HS-27A (cell line): ENCODE measurements around the gene R3HDM4.
"Not testable (repeated sequence)": the region's sequence is repeated elsewhere in the genome, so short reads cannot be mapped to it uniquely, and the experiment has no call there.

ENCODE experiments used
- DNase-seq: peaks from one replicate; pipeline ENCODE4 v3.0.0-alpha.2; 2012; ENCODE audit warnings: low read depth, missing footprints

Gene R3HDM4

DNA sequence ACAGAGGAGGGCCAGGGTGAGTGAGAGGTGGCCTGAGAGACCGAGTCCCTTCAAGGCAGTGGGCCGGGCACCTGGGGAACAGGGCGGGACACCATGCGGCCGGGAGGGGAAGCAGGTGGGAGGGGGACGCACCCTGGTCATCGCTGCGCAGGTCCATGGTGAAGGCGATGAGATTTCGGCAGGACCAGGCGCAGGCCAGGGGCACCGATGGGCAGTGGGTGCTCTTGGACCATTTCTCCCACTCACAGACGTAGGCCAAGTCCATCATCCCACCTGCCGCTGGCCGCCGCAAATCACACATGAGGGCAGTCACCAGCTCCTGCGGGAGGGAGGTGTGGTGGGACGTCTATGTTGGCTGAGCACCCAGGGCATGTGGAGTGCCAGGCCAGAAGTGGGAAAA, 22.2 kb downstream of the R3HDM4 start:
- no peak for DNase-seq

DNA sequence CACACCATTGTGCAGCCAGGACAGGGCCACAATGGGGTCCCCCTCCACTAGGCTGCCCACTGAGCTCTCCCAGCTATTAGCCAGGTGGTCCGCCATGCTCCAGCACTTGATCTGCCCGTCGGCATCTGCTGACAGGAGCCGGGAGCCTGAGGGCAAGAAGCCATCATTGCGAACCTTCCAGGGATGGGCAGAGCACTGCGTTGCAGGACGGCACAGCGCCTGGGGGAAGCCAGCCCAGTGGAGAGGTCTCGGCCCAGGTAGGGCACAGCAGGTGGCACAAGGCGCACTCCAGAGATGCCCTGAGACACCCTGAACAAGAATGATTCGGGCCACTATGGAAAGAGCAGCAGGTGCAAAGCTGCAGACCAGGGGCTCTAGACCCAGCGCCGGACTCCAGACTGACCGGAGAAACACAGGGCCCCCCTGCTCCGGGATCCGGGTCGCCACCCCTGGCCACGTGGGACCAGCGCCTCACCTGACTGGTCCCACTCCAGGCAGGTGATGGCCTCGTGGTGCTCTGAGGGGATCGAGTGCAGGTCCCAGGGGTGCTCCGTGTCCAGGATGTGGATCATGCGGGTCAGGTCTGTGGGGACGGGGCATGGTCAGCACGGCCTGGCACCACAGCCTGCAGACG, 23.2 kb downstream of the R3HDM4 start:
- no peak for DNase-seq

DNA sequence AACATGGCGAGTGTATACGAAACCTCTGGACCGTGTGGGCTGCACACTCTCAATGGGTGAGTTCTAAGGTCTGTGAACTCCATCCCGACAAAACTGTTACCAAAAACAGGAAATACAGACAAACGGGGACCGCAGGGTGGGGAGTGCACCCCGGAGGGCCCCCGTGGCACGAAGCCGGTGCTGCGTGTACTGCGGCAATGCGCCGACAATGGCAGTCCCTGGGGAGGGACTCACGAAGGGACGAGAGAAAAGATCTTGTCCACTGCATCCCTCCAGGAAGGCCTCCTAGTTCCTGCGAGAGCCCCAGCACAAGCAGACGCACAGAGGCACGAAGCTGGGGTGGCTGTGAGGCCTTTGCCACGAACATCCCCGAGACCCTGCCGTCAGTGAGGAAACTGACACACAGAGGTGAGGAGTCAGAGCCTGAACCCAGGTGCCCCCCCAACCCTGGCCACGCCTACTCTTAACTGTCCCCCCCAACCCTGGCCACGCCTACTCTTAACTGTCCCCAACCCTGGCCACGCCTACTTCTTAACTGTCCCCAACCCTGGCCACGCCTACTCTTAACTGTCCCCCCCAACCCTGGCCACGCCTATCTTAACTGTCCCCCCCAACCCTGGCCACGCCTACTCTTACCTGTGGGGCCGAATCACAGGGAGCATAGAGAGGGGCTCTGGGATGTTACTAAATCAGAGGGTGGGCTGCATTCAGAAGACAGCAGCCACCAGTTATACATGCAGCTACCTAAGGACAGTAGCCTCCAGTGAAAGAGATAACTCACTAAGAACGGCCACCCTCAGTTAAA, 24.2 kb downstream of the R3HDM4 start:
- no peak for DNase-seq

DNA sequence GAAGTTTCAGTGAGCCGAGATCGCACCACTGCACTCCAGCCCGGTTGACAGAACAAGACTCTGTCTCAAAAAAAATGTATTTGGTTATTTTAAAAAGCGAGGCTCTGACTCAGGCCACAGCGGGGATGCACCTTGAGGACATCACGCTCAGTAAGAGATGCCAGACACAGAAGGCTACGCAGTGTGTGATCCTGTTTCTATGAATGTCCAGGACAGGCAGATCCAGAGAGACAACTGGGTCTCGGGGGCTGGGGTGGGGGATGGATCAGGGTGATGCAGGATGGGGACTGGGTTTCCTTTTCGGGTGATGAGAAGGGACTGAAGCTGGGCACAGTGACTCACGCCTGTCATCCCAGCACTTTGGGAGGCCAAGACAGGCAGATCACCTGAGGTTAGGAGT, 25.4 kb downstream of the R3HDM4 start:
- no peak for DNase-seq

DNA sequence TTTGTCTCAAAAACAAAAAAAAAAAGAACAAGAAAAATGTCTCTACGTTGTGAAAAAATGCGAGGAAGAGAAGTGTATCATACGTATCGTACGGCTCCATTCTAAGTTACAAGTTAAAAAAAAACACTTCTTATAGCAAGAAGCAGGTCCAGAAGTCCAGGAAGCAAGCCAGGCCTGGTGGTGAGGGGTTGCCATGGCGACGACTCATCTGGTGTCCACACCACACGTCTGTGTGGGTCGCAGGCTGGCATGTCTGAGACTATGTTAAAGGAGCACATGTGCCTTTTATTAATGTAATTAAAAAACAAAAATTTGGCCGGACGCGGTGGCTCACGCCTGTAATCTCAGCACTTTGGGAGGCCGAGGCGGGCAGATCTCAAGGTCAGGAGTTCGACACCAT, 25.9 kb downstream of the R3HDM4 start:
- no peak for DNase-seq

DNA sequence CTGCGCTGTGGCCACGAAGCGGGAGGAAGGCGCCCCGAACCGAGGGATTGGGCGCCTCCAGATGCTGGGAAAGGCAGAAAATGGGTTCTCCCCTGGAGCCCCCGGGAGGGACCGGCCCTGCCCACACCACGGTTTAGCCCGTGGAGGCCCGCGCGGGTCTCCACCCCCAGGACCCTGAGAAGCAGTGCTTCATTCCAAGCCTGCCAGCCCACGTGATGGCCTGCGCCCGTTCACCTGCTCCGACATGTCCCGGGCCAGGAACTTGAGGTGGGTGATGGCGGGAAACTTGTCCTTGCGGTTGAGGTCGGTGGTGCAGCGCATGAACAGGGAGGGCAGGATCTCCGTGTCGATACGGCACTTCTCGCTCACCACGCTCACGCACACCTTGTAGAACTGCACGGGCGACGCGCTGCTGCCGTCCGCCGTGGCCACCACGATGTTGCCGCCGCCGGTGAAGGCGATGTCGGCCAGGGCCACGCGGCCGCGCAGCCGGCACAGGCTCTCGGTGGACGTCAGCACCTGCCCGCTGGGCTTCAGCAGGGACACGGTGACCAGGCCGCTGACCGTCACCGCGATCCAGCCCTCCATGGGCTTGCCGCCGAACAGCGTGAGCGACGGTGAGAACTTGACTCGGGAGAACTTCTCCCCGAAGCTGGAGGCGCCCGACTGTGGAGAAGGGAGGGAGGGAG, 27.3 kb downstream of the R3HDM4 start:
- DNase-seq, result no peak

DNA sequence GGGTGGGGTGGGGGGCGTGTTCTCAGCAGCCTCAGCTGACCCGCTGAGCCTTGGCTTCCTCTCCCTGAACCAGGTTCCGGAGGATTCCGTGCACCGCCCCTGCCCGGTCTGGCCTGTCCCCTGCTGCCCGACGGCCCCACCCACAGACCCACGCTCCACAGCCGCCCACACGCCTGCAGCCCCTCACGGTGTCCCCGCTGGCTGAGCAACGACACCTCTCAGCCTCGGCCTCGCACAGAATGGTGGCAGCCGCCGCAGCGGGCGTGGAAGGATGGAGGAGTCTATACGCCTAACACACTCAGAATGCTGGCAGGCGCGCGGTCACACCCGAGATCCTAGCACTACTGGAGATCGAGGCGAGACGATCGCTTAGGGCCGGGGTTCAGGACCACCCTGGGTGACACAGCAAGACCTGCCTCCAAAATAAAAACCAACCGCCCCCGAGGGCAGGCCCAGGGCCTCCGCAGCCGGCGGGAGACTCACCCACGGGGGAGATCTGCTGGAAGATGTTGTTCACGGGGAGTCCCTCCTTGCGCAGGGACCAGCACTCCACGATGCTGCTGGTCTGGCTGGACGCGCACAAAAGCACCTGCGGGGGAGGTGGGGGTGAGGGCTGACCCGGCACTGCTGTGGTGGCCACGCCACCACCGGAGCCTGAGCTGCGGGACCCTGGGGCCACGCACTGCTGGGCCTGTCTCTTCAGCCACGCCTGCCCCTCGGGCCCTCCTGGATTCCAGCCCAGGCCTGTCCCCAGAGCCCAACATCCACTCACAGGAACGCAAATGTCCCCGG, 28.4 kb downstream of the R3HDM4 start:
- no peak for DNase-seq

DNA sequence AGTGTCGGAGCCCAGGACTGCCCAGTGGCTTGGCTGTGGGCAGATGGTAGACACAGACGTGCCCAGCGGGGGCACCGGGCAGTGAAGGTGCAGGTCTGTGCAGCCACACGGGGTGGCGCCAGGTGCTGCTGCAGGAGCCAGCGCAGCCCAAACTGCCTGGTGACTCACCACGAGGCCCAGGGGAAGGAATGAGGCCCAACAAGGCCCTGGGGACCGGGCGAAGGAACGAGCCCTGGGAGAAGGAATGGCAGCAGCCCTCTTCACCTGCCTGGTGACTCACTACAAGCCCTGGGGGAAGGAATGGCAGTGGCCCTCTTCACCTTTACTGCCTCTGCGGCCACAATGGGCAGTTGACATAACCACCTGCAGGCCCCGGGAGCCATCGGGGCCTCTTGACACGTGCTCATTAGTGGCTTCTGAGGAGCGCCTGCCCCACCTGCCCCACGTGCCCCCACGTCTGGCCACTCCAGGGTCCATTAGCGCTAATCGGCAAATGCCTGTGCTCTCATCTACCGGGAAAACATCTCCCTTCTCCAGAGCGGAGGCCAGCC, 29.3 kb downstream of the R3HDM4 start:
- no peak for DNase-seq

DNA sequence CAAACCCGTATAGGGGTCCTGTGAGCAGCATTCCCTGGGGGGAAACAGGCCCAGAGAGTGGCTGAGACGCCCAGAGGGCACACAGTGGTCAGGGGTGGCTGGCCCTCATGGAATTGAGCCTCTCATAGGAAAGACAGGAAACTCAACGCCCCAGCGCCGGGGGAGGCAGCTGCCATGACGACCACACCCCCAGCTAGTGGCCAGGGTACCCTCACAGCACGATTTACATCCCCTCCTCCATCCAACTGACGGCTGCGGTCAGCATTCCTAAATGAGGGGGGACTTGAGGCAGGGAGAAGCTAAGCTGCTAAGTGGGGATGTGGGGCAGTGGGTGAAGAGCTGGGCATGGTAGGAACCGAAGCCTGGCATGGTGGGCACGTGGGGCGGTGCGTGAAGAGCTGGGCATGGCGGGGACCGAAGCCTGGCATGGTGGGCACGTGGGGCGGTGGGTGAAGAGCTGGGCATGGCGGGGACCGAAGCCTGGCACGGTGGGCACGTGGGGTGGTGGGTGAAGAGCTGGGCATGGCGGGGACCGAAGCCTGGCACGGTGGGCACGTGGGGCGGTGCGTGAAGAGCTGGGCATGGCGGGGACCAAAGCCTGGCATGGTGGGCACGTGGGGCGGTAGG, 30.0 kb downstream of the R3HDM4 start:
- DNase-seq, result no peak

DNA sequence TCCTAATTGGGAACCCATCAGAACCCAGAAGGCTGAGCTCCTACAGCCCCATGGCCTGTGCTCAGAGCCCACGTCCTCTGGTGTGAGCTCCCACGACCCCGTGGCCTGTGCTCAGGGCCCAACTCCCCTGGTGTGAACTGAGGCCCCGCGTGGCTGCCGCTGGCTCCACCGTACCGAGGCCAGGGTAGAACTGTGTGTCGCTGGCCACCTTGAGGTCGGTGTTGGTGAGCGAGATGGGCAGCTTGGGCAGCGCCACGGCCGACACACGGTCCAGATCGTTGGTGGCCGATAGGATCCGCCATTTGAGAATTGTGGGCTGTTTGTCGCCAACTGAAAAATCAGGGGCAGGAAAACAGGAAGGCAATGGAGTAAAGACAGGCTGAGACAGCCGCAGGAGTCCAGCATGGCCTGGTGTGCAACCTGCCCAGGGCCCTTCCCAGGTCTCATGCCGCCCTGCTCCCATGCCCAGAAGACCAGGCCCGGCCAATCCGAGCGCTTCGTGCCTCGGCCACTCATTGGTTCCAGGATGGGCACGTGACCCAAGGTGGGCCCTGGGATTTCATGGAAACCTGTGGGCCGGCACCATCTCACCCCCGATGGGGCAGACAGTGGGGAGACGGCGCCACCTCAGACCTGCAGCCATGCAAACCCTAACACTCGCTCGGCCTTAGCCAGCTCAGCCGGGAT, 31.5 kb downstream of the R3HDM4 start:
- DNase-seq, result no peak

DNA sequence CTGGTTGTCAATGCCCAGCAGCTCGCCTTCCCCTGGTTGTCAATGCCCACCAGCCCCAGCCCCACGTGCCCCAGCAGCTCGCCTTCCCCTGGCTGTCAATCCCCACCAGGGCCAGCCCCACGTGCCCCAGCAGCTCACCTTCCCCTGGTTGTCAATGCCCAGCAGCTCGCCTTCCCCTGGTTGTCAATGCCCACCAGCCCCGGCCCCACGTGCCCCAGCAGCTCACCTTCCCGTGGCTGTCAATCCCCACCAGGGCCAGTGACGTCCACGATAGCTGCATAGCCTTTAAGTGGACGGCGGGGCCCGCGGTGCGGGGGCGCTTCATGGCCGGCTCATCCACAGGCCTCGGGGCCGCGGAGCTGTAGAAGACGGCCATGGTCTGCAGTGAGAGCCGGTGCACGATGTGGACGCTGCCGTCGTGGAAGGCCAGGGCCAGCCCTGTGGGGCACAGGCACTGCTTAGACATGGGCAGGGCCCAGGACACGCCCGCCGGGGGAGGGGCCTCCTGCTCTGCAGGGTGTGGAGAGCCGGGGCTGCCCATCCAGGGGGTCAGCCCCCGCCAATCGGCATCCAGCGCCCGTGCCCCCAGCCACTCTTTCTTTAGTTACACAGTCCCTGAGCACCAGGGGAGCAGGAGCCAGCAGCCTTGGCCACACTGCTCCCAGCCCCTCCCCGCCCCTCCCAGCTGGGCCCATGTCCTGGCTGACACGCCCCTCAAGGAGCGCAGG, 33.1 kb downstream of the R3HDM4 start:
- DNase-seq, result no peak

DNA sequence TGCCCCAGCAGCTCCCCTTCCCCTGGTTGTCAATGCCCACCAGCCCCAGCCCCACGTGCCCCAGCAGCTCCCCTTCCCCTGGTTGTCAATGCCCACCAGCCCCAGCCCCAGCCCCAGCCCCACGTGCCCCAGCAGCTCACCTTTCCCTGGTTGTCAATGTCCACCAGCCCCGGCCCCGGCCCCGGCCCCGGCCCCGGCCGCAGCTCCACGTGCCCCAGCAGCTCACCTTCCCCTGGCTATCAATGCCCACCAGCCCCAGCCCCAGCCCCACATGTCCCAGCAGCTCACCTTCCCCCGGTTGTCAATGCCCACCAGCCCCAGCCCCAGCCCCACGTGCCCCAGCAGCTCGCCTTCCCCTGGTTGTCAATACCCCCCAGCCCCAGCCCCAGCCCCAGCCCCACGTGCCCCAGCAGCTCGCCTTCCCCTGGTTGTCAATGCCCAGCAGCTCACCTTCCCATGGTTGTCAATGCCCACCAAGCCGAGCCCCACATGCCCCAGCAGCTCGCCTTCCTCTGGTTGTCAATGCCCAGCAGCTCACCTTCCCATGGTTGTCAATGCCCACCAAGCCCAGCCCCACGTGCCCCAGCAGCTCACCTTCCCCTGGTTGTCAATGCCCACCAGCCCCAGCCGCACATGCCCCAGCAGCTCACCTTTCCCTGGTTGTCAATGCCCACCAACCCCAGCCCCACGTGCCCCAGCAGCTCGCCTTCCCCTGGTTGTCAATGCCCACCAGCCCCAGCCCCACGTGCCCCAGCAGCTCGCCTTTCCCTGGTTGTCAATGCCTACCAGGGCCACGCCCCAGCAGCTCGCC, 34.1 kb downstream of the R3HDM4 start:
- not testable (repeated sequence) for DNase-seq

DNA sequence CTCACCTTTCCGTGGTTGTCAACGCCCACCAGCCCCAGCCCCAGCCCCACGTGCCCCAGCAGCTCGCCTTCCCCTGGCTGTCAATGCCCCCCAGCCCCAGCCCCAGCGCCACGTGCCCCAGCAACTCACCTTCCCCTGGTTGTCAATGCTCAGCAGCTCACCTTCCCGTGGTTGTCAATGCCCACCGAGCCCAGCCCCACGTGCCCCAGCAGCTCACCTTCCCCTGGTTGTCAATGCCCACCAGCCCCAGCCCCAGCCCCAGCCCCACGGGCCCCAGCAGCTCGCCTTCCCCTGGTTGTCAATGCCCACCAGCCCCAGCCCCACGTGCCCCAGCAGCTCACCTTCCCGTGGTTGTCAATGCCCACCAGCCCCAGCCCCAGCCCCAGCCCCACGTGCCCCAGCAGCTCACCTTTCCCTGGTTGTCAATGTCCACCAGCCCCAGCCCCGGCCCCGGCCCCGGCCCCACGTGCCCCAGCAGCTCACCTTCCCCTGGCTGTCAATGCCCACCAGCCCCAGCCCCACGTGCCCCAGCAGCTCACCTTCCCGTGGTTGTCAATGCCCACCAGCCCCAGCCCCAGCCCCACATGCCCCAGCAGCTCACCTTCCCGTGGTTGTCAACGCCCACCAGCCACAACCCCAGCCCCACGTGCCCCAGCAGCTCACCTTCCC, 34.9 kb downstream of the R3HDM4 start:
- not testable (repeated sequence) for DNase-seq

DNA sequence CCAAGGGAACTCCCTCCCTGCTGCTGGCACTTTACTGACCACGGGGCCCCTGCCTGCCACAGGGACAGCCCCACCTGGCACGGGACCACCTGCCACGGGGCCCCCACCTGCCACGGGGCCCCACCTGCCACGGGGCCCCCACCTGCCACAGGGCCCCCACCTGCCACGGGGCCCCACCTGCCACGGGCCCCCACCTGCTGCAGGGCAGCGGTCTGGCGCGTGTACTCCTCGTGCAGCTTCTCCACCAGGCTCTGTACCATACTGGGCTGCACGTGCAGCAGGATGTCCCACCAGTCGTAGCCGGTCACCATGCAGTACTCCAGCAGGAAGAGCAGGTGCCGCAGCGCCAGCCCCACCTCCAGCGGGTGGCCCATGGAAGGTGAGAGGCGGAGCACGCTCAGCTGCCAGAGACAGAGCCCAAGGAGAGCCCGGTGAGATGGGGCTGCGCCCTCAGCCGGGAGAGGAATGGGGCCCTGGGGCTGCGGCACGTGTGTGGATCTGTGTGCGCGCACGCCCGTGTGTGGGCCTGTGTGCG, 36.2 kb downstream of the R3HDM4 start:
- no peak for DNase-seq

DNA sequence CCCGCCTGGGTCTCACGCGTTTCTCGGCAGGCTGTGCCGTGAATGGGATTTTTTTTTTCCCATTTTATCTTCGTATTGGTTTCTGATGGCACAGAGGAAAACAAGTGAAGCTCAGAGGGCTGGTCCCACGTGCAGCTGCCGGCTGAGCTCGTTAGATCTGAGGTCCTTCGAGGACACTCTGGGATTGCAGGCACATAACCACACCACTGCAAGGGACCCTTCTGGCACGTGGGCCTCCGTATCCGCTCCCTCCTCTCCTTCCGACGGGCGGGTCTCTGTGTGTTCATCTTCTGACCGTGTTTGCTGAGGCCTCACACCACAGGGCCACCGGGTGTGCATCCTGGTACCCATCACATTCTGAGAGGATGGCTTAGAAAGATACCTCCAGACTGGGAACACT, 36.9 kb downstream of the R3HDM4 start:
- DNase-seq, result no peak

DNA sequence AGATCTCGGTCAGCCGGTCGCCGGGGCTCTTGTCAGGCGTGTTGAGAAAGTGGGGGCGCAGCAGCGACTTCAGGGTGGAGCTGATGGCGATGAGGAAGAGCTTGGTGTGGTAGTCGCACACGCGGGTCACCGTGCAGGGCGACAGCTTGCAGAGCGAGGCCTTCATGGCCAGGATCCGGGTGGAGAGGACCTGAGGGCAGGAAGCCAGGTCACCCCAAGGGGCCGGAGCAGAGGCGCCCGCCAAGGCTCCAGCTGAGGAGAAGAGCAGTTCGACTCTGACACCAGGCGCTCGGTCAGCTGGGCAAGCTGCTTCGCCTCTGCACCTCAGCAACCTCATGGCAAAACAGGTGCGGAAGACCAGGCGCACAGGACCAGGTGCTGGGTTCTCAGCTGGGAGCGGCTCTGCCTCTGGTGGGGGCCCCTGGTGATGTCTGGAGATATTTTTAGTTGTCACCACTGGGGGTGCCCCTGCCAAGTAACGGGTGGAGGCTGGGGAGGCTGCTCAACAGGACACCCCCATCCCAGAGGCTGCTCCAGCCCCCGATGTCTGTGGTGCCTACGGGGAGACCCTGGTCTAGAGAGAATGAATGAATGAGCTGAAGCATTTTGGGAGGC, 37.6 kb downstream of the R3HDM4 start:
- no peak for DNase-seq

DNA sequence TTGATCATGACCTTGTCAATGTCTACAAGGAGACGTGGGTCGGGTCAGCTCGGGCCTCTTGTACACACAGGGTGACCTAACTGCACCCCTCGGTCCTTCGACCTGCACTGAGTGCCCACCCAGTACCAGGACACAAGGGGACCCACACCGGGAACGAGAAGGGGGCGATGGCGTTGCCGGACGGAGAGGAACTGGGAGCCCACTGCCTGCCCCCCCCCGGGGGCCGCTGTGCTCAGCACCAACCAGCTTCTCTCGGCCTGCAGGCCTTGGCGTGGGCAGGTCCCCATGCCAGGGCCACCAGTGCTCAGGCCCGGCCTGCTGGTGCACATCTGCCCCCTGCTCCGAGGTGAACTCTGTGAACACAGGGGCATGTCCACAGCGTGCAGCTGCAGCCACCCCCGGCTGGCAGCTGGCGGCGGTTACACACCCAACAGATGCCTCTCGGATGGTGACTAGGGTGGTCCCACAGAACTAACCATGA, 39.4 kb downstream of the R3HDM4 start:
- DNase-seq, result no peak

DNA sequence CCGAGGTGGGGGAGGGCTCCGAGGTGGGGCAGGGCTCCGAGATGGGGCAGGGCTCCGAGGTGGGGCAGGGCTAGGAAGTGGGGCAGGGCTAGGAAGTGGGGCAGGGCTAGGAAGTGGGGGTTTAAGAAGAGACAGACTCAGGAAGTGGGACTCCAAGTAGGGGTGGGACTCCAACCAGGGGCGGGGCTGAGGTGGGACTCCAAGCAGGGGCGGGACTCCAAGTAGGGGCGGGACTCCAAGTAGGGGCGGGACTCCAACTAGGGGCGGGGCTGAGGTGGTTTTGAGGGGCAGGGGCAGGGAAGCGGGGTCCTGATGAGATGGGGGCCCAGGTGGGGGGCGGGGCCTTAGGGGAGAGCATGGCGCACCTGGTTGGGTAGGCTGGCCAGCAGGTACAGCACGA, 39.9 kb downstream of the R3HDM4 start:
- no peak for DNase-seq
